HCT116 (cell line): Measurements from ENCODE around the gene UNC79. TPM values are rescaled to one million over a fixed set of nuclear protein-coding genes. Genes with fewer than 3 reads are reported as not detected.

Source experiments
- ATAC-seq: fragments of 200-7000 bp; cut with Tn5 transposase; 2 replicates; pipeline ENCODE4 v1.9.1; 2020; ENCODE audit warnings: mild to moderate bottlenecking, moderate library complexity
- BruUV-seq: library from RNA; stranded (reverse); fragments of 400-500 nt; replicated peaks from 2 replicates; lab custom pipeline; 2021; lab: Mats Ljungman, UMichigan
- CTCF ChIA-PET: fragments of 300-600 bp; sonication (Branson Sonifier 250); formaldehyde crosslinking; loops from one replicate; lab custom pipeline; 2021; ENCODE audit warnings: antibody characterized with exemption; lab: Charles Lee
- POLR2A ChIA-PET: fragments of 300-600, 350-600 bp; sonication (Branson Sonifier 250); formaldehyde crosslinking; loops from one replicate; lab custom pipeline; 2021; ENCODE audit warnings: antibody characterized with exemption; lab: Charles Lee
- RAD21 ChIA-PET, 2 experiments: fragments of 300-600 bp; sonication (Branson Sonifier 250); formaldehyde crosslinking; loops; one replicate each; lab custom pipeline; 2023; ENCODE audit warnings: low total read pairs in 2 of 2; ENCODE audit not compliant: uncharacterized antibody in 2 of 2, unreplicated experiment in 2 of 2, low non-redundant PET in 1 of 2; lab: Charles Lee
- DNase-seq: peaks from one replicate; pipeline ENCODE4 v3.0.0-alpha.2; 2010; ENCODE audit warnings: low read depth, low spot score
- H2AFZ ChIP-seq: fragments of 200-600 bp; shearing (Covaris generic), sonication (generic); 2 replicates; pipeline ENCODE4 v1.6.1; 2017; ENCODE audit warnings: low read depth, mixed run types, mixed read lengths, antibody characterized with exemption, low read length; ENCODE audit not compliant: poor library complexity, severe bottlenecking
- H3K27ac ChIP-seq: 2 replicates; pipeline ENCODE4 v1.5.1; 2012; ENCODE audit warnings: low read depth, low read length
- H3K27me3 ChIP-seq: fragments of 200-600 bp; sonication (generic); 2 replicates; pipeline ENCODE4 v1.6.1; 2016; ENCODE audit warnings: mixed run types, low read length, mixed read lengths; ENCODE audit not compliant: insufficient read depth
- H3K36me3 ChIP-seq, 2 experiments: fragments of 200-500 bp in 1 of 2; fragments of 200-600 bp in 1 of 2; sonication (Bioruptor generic) in 1 of 2; sonication (generic) in 1 of 2; 2 replicates each; pipeline versions ENCODE4 v1.5.1 to v1.6.1; 2014 to 2016; ENCODE audit warnings: low read length in 2 of 2, inconsistent platforms in 1 of 2, mixed read lengths in 1 of 2, mixed run types in 1 of 2; ENCODE audit not compliant: insufficient read depth in 2 of 2, control insufficient read depth in 1 of 2
- H3K4me1 ChIP-seq, 2 experiments: fragments of 200-600 bp in 1 of 2; sonication (generic) in 1 of 2; 2 replicates each; pipeline versions ENCODE4 v1.5.1 to v1.6.1; 2012 to 2017; ENCODE audit warnings: low read length in 2 of 2, inconsistent platforms in 1 of 2, mild to moderate bottlenecking in 1 of 2, mixed read lengths in 1 of 2, mixed run types in 1 of 2, moderate library complexity in 1 of 2; ENCODE audit not compliant: insufficient read depth in 2 of 2, control insufficient read depth in 1 of 2
- H3K4me2 ChIP-seq: fragments of 200-600 bp; sonication (generic); 2 replicates; pipeline ENCODE4 v1.6.1; 2017; ENCODE audit warnings: mixed run types, low read length, mixed read lengths
- H3K4me3 ChIP-seq, 2 experiments: fragments of 200-600 bp in 1 of 2; sonication (generic) in 1 of 2; replicated peaks in 1 of 2; 2 replicates each; pipeline ENCODE4 v1.5.1; 2011 to 2016; ENCODE audit warnings: low read length in 2 of 2, control low read depth in 1 of 2, low read depth in 1 of 2, mild to moderate bottlenecking in 1 of 2, mixed read lengths in 1 of 2, mixed run types in 1 of 2
- H3K79me2 ChIP-seq: fragments of 200-600 bp; sonication (generic); 2 replicates; pipeline ENCODE4 v1.6.1; 2017; ENCODE audit warnings: mild to moderate bottlenecking, mixed run types, low read length, moderate library complexity, mixed read lengths; ENCODE audit not compliant: insufficient read depth
- H3K9ac ChIP-seq: fragments of 200-600 bp; sonication (generic); 2 replicates; pipeline ENCODE4 v1.6.1; 2016; ENCODE audit warnings: low read length, mixed read lengths
- H3K9me2 ChIP-seq: fragments of 200-600 bp; sonication (generic), shearing (Covaris generic); 2 replicates; pipeline ENCODE4 v1.6.1; 2017; ENCODE audit warnings: mixed run types, mild to moderate bottlenecking, moderate library complexity; ENCODE audit not compliant: insufficient read depth
- H3K9me3 ChIP-seq, 2 experiments: fragments of 200-500 bp in 1 of 2; fragments of 200-600 bp in 1 of 2; sonication (Bioruptor generic) in 1 of 2; sonication (generic) in 1 of 2; 2 replicates each; pipeline ENCODE4 v1.6.1; 2014 to 2017; ENCODE audit warnings: low read length in 2 of 2, mixed read lengths in 2 of 2, inconsistent platforms in 1 of 2, low read depth in 1 of 2, mild to moderate bottlenecking in 1 of 2, mixed run types in 1 of 2, moderate library complexity in 1 of 2; ENCODE audit not compliant: control insufficient read depth in 1 of 2, insufficient read depth in 1 of 2
- H4K20me1 ChIP-seq: fragments of 200-600 bp; sonication (generic), shearing (Covaris generic); 2 replicates; pipeline ENCODE4 v1.6.1; 2017; ENCODE audit warnings: mixed run types, mild to moderate bottlenecking, moderate library complexity; ENCODE audit not compliant: insufficient read depth
- CBX3 ChIP-seq: IDR thresholded peaks from 2 replicates; pipeline ENCODE4 v1.6.1; 2012; ENCODE audit warnings: low read depth
- EGR1 ChIP-seq: IDR thresholded peaks from 2 replicates; pipeline ENCODE4 v1.6.1; 2012; ENCODE audit warnings: low read depth
- ELF1 ChIP-seq: IDR thresholded peaks from 2 replicates; pipeline ENCODE4 v1.6.1; 2012; ENCODE audit warnings: low read depth, borderline replicate concordance
- EZH2 ChIP-seq: fragments of 200-600 bp; sonication (generic); IDR thresholded peaks from 2 replicates; pipeline ENCODE4 v1.6.1; 2017; ENCODE audit warnings: antibody characterized with exemption, mixed run types
- FOSL1 ChIP-seq: IDR thresholded peaks from 2 replicates; pipeline ENCODE4 v1.6.1; 2012; ENCODE audit warnings: low read depth
- JUND ChIP-seq: IDR thresholded peaks from 2 replicates; pipeline ENCODE4 v1.6.1; 2012
- POLR2A ChIP-seq: IDR thresholded peaks from 2 replicates; pipeline ENCODE4 v1.7.0; 2011; ENCODE audit warnings: borderline replicate concordance; ENCODE audit not compliant: insufficient read depth, insufficient read length; ENCODE audit errors: extremely low read depth
- POLR2AphosphoS5 ChIP-seq: IDR thresholded peaks from 2 replicates; pipeline ENCODE4 v1.6.1; 2011; ENCODE audit warnings: mild to moderate bottlenecking, low read depth, low read length, moderate library complexity
- SIN3A ChIP-seq: IDR thresholded peaks from 2 replicates; pipeline ENCODE4 v1.6.1; 2012; ENCODE audit warnings: low read depth
- TCF7L2 ChIP-seq: IDR thresholded peaks from 2 replicates; pipeline ENCODE4 v1.7.0; 2011; ENCODE audit warnings: borderline replicate concordance, inconsistent platforms; ENCODE audit not compliant: insufficient read depth, insufficient read length; ENCODE audit errors: extremely low read depth
- YY1 ChIP-seq: IDR thresholded peaks from 2 replicates; pipeline ENCODE4 v1.6.1; 2011; ENCODE audit warnings: low read length, low read depth, moderate library complexity, mild to moderate bottlenecking; ENCODE audit not compliant: insufficient replicate concordance; ENCODE audit errors: extremely low read depth
- ZFX ChIP-seq: fragments of 450-650 bp; IDR thresholded peaks from 2 replicates; pipeline ENCODE4 v1.6.1; 2017
- intact Hi-C: fragments of 100-400 bp; cut with micrococcal nuclease; formaldehyde crosslinking; loops from 2 replicates; pipeline ENCODE4 v1.10.0; 2022
- total RNA-seq: library from RNA; stranded (reverse); gene quantifications from one replicate; pipeline ENCODE4 v1.2.1, GENCODE V29; 2021; ENCODE audit not compliant: unreplicated experiment
- TF ChIP-seq, protein P1 (sequence below): IDR thresholded peaks from 2 replicates; pipeline ENCODE4 v1.6.1; 2012; ENCODE audit warnings: low read depth

Gene UNC79
- total RNA-seq, 1 experiment from 2014 or later = 0.10 TPM

- Histone ChIP-seq H3K9ac (no peak overlapping the region), H4K20me1 (no peaks in the 10 kb centered on the region), H2AFZ (no peak overlapping the region), H3K4me2 (no peak overlapping the region), H3K36me3 (no peaks in the 10 kb centered on the region), H3K27ac (no peak overlapping the region), H3K79me2 (no peaks in the 10 kb centered on the region), H3K4me1 (no peaks in the 10 kb centered on the region), H3K9me2 (no peaks in the 10 kb centered on the region), H3K9me3 (no peaks in the 10 kb centered on the region), H3K4me3 (no peak overlapping the region), H3K27me3 (0 out of 2 replicates have a peak, but pooled peaks cover 11% of the 10 kb centered on the region)
- CTCF ChIA-PET = no interaction called here
- intact Hi-C loops = no loop called here
- DNase-seq (no peak), ATAC-seq (no peak)
- RAD21 ChIA-PET = no interaction called here
- TF ChIP-seq SIN3A (no peak), CBX3 (no peak), TCF7L2 (no peak), YY1 (no peak), ELF1 (no peak), JUND (no peak), EGR1 (no peak), ZFX (no peak), POLR2A (no peak), FOSL1 (no peak), POLR2AphosphoS5 (no peak), EZH2 (no peak)
- TF ChIP-seq, protein P1, sequence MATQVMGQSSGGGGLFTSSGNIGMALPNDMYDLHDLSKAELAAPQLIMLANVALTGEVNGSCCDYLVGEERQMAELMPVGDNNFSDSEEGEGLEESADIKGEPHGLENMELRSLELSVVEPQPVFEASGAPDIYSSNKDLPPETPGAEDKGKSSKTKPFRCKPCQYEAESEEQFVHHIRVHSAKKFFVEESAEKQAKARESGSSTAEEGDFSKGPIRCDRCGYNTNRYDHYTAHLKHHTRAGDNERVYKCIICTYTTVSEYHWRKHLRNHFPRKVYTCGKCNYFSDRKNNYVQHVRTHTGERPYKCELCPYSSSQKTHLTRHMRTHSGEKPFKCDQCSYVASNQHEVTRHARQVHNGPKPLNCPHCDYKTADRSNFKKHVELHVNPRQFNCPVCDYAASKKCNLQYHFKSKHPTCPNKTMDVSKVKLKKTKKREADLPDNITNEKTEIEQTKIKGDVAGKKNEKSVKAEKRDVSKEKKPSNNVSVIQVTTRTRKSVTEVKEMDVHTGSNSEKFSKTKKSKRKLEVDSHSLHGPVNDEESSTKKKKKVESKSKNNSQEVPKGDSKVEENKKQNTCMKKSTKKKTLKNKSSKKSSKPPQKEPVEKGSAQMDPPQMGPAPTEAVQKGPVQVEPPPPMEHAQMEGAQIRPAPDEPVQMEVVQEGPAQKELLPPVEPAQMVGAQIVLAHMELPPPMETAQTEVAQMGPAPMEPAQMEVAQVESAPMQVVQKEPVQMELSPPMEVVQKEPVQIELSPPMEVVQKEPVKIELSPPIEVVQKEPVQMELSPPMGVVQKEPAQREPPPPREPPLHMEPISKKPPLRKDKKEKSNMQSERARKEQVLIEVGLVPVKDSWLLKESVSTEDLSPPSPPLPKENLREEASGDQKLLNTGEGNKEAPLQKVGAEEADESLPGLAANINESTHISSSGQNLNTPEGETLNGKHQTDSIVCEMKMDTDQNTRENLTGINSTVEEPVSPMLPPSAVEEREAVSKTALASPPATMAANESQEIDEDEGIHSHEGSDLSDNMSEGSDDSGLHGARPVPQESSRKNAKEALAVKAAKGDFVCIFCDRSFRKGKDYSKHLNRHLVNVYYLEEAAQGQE = no peak
- POLR2A ChIA-PET = no interaction called here
- no TSS peak for BruUV-seq
Measured at GRCh38 chr14:93591506-93591905, 160.8 kb downstream of the UNC79 start.
